ENCODE data around the gene SLC39A7.
A peak's percentile ranks its signal among the peaks of the same experiment; 100 is the strongest.

Gene SLC39A7

GRCh38 chr6:33190504-33191107, 10.1 kb upstream of the SLC39A7 start:
- DNase-seq = no peak

GRCh38 chr6:33191383-33192104, 9.1 kb upstream of the SLC39A7 start:
- DNase-seq = no peak

DNA sequence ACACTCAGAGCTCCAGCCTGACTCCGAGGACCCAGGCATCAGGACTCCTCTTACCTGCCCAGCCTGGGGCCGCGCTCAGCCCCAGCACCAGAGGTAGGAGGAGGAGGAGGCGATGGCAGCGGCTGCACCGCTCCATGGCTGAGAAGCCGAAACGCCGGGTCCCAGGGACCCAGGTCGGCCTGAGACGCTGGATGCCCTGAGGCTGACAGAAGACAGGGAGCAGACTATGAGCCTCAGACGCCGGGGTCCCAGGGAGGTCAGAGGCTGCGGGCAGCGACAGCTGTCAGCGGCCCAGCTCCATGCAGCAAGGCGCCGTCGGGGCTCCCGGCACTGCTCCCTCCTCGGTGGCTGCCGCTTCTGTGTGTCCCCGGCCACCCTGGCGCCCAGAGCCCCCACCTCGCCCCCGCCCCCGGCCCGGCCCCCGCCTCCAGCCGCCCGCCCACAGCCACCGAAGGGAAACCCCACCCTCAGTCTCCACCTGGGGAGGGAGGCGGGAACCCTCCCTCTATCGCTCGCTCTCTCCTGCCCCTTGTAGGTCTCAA, 8.5 kb upstream of the SLC39A7 start, which contains the start of gene COL11A2:
Gene COL11A2 (minus strand): TSS at position 363 of the 542 bp plus-strand sequence. CDS start 227 bp downstream, at position 136.
- DNase-seq = no peak

DNA sequence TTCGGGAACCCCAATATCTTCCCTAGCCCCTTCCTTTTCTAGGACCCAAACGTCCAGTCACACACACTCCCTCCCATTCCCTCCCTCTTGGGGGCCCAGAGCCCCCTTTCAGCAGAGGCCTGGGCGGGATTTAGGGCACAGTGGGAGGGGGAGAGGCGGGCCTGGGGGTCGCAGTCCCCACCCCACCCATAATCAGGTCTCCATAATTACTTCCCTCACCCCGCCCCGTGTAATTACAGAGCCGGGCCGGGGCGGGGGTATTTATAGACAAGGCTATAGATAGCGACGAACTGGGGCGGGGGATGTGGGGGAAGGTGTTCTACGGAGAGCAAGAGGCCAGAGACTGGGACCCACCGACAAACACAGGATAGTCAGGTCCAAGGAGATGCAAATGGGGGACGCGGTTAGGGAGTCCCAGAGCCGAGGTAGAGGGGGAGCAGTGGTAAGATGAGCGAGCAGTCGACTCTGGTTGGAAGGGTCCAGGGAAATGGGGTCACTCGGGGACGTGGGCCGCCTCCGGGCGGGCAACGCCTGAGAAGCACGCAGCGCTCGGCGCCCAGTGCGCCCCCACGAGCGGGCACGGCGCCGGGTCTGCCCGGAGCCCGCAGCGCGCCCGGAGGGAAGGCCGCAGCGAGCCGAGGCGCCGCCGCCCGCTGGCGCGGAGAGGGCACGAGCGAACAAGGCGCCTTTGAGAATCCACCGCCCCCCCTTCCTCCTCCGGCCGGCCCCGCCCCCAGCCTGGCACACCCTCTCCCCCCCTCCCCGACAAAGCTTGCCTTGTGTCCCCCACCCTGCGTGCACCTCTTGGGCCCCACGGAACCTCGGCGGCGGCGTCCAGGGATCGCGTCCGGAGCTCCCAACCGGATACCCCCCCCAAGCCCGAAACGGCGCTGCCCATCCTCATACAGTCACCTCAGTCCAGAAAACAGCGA, 7.7 kb upstream of the SLC39A7 start:
- DNase-seq = no peak

- no peak for DNase-seq
Measured at GRCh38 chr6:33193619-33194018, 7.0 kb upstream of the SLC39A7 start.

DNA sequence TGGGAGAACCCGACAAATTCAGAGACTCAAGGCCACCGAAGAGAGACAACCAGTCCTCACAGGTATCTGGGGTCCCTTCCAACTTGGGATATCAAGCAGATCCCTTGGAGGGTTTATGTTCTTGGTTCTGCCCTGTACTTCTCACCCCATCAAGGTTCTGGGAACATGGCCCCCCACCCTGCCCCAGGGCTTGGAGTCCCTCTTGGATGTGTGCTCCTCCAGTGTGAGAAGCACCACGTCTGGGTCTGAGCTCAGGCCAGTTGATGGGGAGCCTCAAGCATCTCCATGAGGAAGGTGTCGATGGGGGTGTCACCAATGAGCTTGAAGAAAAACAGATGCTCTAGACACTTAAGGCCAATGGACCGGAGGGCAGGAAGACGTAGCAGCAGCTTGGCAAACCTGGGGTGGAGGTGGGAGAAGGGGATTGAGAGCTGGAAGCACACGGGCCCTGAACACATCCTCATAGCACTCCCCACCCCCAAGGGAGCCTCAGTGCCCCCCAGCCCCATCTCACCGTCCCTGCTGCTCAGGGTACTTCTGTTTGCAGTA, 6.2 kb upstream of the SLC39A7 start:
- DNase-seq = no peak

DNA sequence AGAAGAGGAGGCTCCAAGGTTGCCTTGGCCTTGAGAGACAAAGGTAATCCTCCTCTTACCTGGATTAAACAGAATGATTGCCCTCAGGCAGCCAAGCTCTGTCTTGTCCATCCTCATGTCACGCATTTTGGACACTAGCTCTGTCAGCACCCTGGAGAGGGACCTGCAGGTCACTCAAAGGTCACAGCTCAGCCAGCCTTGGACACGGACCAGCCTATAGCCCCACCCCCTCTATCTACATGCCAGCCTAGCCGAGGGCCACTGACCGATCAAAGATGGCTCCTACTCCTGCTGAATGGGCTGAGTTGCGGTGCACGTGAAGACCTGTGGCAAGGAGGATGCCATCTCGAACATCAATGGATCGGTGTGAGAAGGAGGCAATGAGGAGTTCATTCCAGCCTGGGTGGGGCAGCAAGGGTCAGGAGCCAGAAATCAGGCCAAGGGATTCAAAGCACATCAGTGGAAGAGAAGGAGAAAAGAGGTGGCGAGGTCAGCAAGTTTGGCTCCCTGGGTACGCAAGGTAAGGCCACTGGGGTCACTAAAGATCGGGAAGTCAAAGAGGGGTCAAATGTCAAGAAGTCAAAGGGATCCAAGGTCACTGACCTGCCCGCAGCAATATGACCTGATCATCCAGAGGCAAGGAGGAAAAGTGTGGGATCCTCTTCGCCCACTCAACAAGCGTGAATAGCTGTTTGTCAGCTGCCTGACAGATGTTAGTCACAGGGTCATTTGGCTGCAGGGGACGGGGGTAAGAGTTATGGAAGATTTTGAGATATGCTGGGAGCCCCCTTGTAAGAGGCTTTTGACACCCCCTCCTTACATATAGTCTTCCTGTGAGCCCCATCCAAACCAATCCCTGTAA, 5.1 kb upstream of the SLC39A7 start:
- DNase-seq = no peak

DNA sequence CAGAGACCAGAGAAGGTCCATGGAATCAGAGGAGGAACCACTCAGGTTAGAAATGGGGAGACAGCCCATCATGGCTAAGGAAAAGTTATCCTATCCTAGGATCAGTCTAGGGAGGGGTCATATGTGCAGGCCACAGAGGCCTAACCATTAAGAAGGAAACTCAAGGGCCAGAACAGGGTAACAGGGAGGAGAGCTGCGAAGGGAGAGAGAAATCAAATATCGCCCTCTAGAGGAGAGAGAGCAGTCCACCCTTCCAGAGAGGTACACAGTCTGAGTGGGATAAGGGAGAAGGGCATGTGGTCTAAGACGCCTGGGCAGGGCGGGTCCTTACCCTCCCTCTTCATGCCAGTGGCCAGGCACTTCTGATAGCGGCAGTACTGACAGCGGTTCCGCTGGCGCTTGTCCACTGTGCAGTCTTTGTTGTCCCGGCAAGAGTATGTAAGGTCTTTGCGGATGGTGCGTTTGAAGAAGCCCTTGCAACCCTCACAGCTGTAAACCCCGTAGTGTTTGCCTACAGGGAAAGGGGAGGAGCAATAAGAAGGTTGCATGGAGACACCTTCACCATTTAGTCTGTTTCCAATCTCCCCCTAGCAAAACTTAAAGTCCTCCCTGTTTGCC, 3.1 kb upstream of the SLC39A7 start:
- peak; percentile 44 to 80 for DNase-seq

GRCh38 chr6:33198159-33198852, 2.4 kb upstream of the SLC39A7 start:
- DNase-seq = no peak

DNA sequence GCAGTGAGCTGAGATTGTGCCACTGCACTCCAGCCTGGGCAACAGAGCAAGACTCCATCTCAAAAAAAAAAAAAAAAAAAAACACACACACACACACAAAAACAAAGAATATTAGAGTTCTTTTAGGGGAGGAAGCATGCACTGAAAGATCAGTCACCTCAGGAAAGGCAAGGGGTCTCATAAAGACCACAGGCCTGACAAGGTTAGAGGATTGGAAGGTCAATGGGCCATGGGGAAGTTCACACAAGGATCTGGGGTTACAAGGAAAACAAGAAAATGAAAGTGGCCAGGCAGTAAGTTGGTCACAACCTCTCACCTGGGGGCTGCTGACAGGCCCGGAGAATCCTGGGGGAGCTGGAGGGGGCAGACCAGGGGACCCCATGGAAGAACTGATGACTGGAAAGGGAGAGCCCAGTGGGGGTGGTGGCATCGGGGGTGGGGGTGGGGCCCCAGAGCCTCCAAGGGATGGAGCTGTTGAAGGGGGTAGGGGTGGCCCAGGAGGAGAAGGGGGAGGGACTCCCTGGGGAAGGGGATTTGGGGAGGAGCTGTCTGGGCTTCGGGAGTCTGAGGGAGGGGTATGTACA, 1.7 kb upstream of the SLC39A7 start:
- no peak for DNase-seq

- DNase-seq = peak; percentile 70 to 82
Measured at GRCh38 chr6:33199687-33200218, 914 bp upstream of the SLC39A7 start.

- no peak for DNase-seq
Measured at GRCh38 chr6:33201147-33201545, 479 bp downstream of the SLC39A7 start.

GRCh38 chr6:33201935-33202334, 1.3 kb downstream of the SLC39A7 start:
- DNase-seq = no peak

DNA sequence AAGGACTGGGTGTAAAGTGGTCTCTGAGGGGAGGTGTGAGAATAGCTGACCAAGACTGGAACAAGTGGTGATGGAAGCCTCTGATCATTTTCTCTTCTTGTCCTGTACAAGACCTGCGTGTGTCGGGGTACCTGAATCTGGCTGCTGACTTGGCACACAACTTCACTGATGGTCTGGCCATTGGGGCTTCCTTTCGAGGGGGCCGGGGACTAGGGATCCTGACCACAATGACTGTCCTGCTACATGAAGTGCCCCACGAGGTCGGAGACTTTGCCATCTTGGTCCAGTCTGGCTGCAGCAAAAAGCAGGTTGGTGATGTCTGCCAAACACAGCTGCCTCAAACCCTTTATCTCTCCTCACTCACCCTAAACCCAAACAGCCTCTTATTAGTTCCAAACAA, 2.1 kb downstream of the SLC39A7 start:
- no peak for DNase-seq

- DNase-seq = no peak
Measured at GRCh38 chr6:33203443-33204164, 2.9 kb downstream of the SLC39A7 start.

DNA sequence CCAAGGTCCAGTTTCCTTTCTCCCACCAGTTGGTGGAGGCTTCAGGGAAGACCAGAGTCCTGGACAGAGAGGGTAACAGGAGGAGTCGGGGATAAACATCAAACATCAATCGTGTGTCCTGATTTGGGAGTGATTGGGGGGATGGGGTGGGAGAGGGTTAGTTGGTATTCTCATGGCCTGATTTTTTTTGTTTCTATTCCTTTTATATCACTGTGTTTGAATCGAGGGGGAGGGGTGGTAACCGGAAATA, 3.4 kb downstream of the SLC39A7 start:
- no peak for DNase-seq

GRCh38 chr6:33204415-33205190, 3.9 kb downstream of the SLC39A7 start, which contains the start of gene HSD17B8:
Gene HSD17B8, plus strand, starts transcription at chr6:33204655. Its CDS starts 14 bp downstream, at chr6:33204669.
- peak; percentile 54 to 81 for DNase-seq

GRCh38 chr6:33205191-33206026, 4.7 kb downstream of the SLC39A7 start:
- peak in 1 of 2 experiments; percentile 57 for DNase-seq

All from SW 1271 (cell line).